GM19455 (cell line): Measurements from ENCODE around the gene CD81.
"Not testable (repeated sequence)": the region's sequence is repeated elsewhere in the genome, so short reads cannot be mapped to it uniquely, and the experiment has no call there.

Experiments
- ATAC-seq: cut with Tn5 transposase; IDR thresholded peaks from one replicate; pipeline ENCODE4 v1.9.1; 2021; ENCODE audit not compliant: unreplicated experiment

The CD81 gene

GRCh38 chr11:2355000-2355644 lies 22.0 kb upstream of the CD81 start:
- no peak for ATAC-seq

GRCh38 chr11:2357246-2357645 lies 19.9 kb upstream of the CD81 start:
- no peak for ATAC-seq

- not testable (repeated sequence) for ATAC-seq
Measured at GRCh38 chr11:2357651-2358050, 19.5 kb upstream of the CD81 start.

- no peak for ATAC-seq
Measured at GRCh38 chr11:2358754-2359442, 18.2 kb upstream of the CD81 start.

- no peak for ATAC-seq
Measured at GRCh38 chr11:2359557-2359956, 17.6 kb upstream of the CD81 start.

- no peak for ATAC-seq
Measured at GRCh38 chr11:2360081-2360642, 16.9 kb upstream of the CD81 start.

- ATAC-seq = no peak
Measured at GRCh38 chr11:2361565-2361964, 15.5 kb upstream of the CD81 start.

GRCh38 chr11:2362414-2362813 lies 14.7 kb upstream of the CD81 start:
- no peak for ATAC-seq

GRCh38 chr11:2363130-2363529 lies 14.0 kb upstream of the CD81 start:
- ATAC-seq = no peak

- ATAC-seq = no peak
Measured at GRCh38 chr11:2363577-2364370, 13.3 kb upstream of the CD81 start.

- ATAC-seq = not testable (repeated sequence)
Measured at GRCh38 chr11:2364386-2364785, 12.7 kb upstream of the CD81 start.

- no peak for ATAC-seq
Measured at GRCh38 chr11:2365571-2366210, 11.4 kb upstream of the CD81 start.

GRCh38 chr11:2366276-2366675 lies 10.8 kb upstream of the CD81 start:
- no peak for ATAC-seq

- ATAC-seq = no peak
Measured at GRCh38 chr11:2366733-2367132, 10.4 kb upstream of the CD81 start.

- ATAC-seq = no peak
Measured at GRCh38 chr11:2367266-2368160, 9.6 kb upstream of the CD81 start.

- ATAC-seq = no peak
Measured at GRCh38 chr11:2368178-2368850, 8.8 kb upstream of the CD81 start.

- ATAC-seq = no peak
Measured at GRCh38 chr11:2368851-2369180, 8.3 kb upstream of the CD81 start.

GRCh38 chr11:2369320-2369719 lies 7.8 kb upstream of the CD81 start:
- ATAC-seq = no peak

GRCh38 chr11:2369896-2370295 lies 7.2 kb upstream of the CD81 start:
- no peak for ATAC-seq
